HK-2 (cell line): ENCODE measurements around the gene HOTAIR.

Source experiments
- DNase-seq: peaks from one replicate; pipeline ENCODE4 v3.0.0-alpha.2; 2018; ENCODE audit not compliant: unreplicated experiment

Gene HOTAIR

DNA sequence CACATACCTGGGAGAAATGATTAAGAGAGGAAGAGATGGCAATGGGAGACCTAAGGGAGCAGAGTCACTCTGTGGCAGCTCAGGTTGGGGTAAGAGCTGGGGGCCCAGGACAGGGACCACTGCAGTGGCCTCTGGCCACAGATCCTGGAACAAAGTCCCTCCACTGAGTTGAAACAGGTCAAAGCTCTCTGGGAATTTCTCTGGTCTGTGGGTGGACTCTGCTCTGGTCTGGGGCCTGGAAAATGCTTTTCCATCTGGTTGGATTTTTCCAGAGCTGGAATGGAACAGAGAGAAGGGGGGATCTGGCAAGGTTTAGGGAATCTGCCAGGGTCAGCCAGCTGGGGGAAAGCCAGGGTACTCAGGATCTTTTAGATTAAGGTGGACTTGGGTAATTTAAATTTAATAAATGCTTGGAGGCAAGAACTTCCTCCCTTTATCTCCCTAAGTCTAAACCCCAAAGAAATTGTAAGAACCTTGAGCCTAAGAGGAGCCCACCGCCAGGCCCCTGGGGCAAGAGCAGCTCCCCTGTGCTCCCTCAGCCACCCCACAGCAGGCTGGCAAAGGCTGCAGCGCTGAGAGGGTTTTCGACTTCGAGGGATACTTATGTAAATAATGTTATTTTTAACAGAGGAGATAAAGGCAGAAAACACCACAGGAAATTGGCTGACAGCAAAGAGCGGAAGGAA is 13.9 kb upstream of the HOTAIR start:
- DNase-seq, result no peak

- no peak for DNase-seq
Measured at GRCh38 chr12:53987787-53988230, 13.1 kb upstream of the HOTAIR start.

- DNase-seq, result no peak
Measured at GRCh38 chr12:53986686-53987483, 12.1 kb upstream of the HOTAIR start.

DNA sequence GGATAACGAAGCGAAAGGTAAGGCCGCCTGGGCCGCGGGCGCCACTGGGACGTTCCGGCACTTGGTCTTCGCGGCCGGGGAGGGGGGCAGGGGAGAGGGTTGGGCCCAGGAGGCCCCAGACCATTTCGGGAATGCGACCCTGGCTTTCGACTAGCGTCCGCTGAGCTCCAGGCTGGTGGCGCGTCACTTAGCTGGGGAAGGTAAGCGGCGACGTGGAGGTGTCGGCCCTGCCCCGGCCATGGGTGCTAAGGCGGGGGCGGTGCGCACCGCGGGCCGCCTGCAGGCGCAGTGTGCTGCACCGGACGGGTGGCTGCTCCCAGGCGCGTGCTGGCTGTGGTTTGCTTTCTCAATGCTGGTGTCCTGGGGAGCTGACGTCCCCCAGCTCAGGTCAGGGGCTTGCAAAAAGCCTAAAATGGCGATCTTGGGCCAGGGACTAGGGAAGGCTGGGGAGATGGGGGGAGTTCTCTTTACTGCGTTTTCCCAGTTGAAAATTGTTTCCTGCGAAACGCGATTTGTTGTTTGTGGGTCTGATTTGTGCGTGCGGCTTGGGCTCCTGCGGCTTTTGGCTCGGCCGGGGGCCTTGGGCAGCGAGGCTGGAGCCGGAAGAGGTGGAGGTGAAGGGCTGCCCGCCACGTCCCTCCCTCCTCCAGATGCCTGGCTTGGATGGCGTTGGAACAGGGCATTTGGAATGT is 11.4 kb upstream of the HOTAIR start:
- peak; percentile 68 for DNase-seq

- DNase-seq, result no peak
Measured at GRCh38 chr12:53985692-53985993, 10.9 kb upstream of the HOTAIR start.

DNA sequence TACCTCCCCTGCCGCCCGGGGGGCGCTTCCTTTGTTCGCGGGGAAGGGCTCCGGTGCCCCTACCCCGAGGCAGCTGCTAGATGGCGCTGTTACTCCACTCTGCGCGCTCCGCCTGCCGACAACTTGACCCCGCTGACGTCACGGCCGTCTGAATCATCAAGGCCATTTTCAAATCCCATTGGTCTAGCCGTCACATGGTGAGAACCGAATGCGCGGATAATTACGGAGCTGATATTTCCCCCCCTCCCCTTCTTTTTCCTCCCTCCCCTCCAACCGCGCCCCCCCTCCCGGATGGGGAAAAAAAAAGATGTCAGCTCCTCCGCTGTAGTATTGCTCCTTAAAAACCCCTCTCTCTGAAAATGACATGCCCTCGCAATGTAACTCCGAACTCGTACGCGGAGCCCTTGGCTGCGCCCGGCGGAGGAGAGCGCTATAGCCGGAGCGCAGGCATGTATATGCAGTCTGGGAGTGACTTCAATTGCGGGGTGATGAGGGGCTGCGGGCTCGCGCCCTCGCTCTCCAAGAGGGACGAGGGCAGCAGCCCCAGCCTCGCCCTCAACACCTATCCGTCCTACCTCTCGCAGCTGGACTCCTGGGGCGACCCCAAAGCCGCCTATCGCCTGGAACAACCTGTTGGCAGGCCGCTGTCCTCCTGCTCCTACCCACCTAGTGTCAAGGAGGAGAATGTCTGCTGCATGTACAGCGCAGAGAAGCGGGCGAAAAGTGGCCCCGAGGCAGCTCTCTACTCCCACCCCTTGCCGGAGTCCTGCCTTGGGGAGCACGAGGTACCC is 10.3 kb upstream of the HOTAIR start, which contains the start of gene HOXC10:
Gene HOXC10, plus strand, starts transcription at position 246 of the 791 bp plus-strand sequence. Its CDS starts 114 bp downstream, at position 360.
- DNase-seq, result peak; percentile 93

- no peak for DNase-seq
Measured at GRCh38 chr12:53983950-53984572, 9.3 kb upstream of the HOTAIR start.

- DNase-seq, result no peak
Measured at GRCh38 chr12:53983568-53983949, 8.8 kb upstream of the HOTAIR start.

GRCh38 chr12:53982648-53983567 is 8.2 kb upstream of the HOTAIR start:
- no peak for DNase-seq

- no peak for DNase-seq
Measured at GRCh38 chr12:53981634-53982565, 7.1 kb upstream of the HOTAIR start.

DNA sequence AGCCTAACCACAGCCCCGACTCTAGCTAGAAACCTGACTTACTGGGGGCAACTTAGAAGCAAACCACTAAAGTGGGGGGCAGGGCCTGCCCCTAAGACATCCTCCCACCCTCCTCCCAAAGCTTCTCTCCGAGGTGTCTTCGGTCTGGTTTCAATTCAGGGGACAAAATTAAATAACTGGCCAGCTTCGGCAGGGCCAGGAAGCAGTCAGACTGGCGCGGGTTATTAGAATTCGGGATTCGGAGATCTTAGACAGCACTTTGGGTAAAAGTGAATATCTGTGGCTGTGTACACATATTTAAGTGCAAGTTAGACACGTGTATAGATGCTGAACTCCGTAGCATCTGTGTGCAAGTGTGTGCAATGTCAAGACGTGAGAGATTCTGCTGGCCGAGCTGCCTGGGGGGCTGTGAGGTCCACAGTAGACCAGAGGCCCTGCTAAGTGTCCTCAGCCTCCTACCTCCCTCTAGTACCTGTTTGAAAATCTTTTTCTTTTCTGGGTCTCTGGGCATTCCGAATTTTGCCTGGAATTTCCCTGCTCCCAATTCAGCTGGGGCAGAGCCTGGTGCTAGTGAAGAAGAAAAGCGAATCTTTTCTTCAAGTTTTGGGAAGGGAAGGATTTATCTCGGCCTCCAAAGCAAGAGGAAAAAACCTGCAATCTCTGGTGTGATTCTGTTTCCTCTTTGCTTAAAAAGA is 6.2 kb upstream of the HOTAIR start:
- no peak for DNase-seq

DNA sequence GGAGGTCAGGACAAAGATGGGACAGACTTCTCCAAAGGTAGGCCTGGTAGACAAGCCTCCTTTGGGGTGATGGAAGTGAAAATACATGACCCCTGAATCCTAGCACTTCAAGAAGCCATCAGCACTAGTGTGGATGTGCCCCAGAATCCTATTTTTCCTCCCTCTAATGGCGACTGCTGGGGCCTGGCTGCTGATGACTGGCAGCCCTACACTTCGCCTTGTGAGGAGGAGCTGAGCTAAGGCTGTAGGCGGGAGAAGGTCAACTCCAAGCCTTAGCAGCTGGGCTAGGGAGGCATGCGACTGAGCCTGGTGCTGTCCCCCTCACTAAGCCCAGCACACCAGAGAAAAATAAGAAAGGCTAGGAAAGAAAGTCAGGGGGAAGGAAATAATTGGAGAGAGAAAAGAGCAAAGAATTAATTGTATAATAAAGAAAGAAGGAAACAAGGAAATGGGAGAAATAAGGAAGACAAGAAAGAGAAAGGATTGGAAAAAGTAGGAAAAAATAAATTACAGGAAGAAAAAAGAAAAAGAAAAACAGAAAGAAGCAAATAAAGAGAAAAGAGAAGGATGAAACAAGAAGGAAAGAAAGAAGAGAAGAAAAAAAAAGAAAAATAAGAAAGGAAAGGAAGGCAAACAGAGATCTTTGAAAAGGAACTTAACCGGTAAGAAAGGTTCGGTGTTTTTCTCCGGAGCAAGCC is 5.5 kb upstream of the HOTAIR start:
- no peak for DNase-seq

GRCh38 chr12:53978477-53979356 is 4.0 kb upstream of the HOTAIR start:
- no peak for DNase-seq

DNA sequence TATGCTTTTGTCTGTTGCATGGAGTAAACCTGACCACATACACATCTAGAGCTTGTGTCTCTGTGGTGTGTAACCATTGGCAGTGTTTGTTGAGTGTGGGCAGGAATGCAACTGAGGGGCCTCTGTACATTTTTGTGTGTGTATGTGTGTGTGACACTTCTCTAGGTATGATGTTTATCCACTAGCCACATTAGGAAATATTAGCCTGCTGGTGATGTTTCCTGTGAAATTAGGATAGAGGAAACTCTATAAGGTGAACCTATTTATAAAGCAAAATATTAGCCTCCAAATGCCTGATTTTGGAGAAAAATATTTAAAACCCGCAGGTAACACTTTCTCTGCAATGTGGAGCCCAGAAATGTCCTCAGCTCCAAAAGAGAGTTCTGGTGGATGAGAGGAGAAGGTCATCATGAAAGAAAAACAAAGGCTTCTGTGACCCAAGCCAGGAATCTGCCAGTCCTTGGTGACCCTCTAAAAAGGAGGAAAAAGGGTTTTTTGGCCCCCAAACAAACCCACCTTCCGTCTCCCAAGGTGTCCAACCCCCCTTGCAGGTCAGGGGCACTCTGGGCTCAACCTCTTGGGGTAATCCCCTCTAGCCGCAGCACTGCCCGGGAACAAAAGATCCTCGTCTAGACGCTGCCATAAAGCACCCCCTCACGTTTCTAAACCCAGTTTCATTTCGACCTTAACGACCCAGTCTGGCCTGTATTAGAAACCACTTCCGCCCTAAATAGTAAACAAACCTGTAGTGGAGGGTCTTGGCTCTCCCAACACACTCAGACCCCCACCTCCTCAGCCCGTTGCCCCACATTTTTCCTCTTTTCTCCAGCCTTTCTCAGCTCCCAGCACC is 3.1 kb upstream of the HOTAIR start:
- no peak for DNase-seq

GRCh38 chr12:53976823-53977595 is 2.3 kb upstream of the HOTAIR start:
- DNase-seq, result no peak
